Heart left ventricle (tissue), 16 donors: ENCODE results near the gene MCCD1. TPM values are rescaled to one million over a fixed set of nuclear protein-coding genes. Genes with fewer than 3 reads are reported as not detected.
"Not testable (repeated sequence)": the region's sequence is repeated elsewhere in the genome, so short reads cannot be mapped to it uniquely, and the experiment has no call there.

Experiments
- ATAC-seq, 4 donors: fragments of 200-7000 bp; cut with Tn5 transposase; one replicate each; pipeline ENCODE4 v1.9.1; 2020 to 2022; ENCODE audit warnings: moderate library complexity in 4 of 4, mild to moderate bottlenecking in 3 of 4, moderate number of reproducible peaks in 1 of 4
- DNase-seq, 5 donors: peaks; one replicate each; pipeline ENCODE4 v3.0.0-alpha.2; 2020
- H3K27ac ChIP-seq, 12 donors: fragments of 200-600 bp; sonication (generic) in 4 of 12; one replicate each; pipeline versions ENCODE4 v1.5.0 to v1.8.0; 2016 to 2022; ENCODE audit warnings: mild to moderate bottlenecking in 2 of 12
- H3K27me3 ChIP-seq, 9 donors: fragments of 200-600 bp; sonication (generic) in 2 of 9; one replicate each; pipeline versions ENCODE4 v1.5.1 to v1.8.0; 2016 to 2022; ENCODE audit warnings: mild to moderate bottlenecking in 3 of 9
- H3K36me3 ChIP-seq, 9 donors: fragments of 200-600 bp; sonication (generic) in 2 of 9; one replicate each; pipeline versions ENCODE4 v1.5.0 to v1.8.0; 2018 to 2022; ENCODE audit warnings: mild to moderate bottlenecking in 2 of 9
- H3K4me1 ChIP-seq, 12 donors: fragments of 200-600 bp; sonication (generic) in 4 of 12; one replicate each; pipeline versions ENCODE4 v1.5.0 to v1.8.0; 2016 to 2022; ENCODE audit warnings: mild to moderate bottlenecking in 3 of 12
- H3K4me3 ChIP-seq, 12 donors: fragments of 200-600 bp; sonication (generic) in 4 of 12; one replicate each; pipeline versions ENCODE4 v1.5.0 to v1.8.0; 2017 to 2022; ENCODE audit warnings: mild to moderate bottlenecking in 9 of 12, moderate library complexity in 4 of 12
- H3K9me3 ChIP-seq, 12 donors: fragments of 200-600 bp; sonication (generic) in 4 of 12; one replicate each; pipeline versions ENCODE4 v1.5.0 to v1.8.0; 2016 to 2022; ENCODE audit warnings: mild to moderate bottlenecking in 1 of 12
- POLR2A ChIP-seq, 2 donors: fragments of 450-650 bp; IDR thresholded peaks; one replicate each; pipeline ENCODE4 v1.6.1; 2017; ENCODE audit warnings: antibody characterized with exemption in 2 of 2, mild to moderate bottlenecking in 2 of 2, moderate library complexity in 2 of 2
- WGBS, 4 donors: extraction: QIAGEN DNeasy Blood & Tissue Kit in 2 of 4; methylation state at CpG; one replicate each; pipeline versions ENCODE4 v1.1.5 to v1.1.7; 2013 to 2018; 5-methylcytosine and 5-hydroxymethylcytosine counted together
- intact Hi-C, 10 donors: fragments of 100-400 bp; cut with DNase I; formaldehyde crosslinking; loops; one replicate each; pipeline versions ENCODE4 v1.11.1 to v1.14.2; 2022
- polyA plus RNA-seq, 2 donors: library from polyadenylated mRNA; stranded (reverse); fragments of 200-250 nt; gene quantifications; one replicate each; pipeline ENCODE4 v1.2.3, GENCODE V29; 2013
- total RNA-seq, 9 donors: library from RNA; depleted of rRNA in 2 of 9; stranded (reverse); fragments of >200 nt in 2 of 9; fragmentation: NEBNext Ultra II Directional in 3 of 9; extraction: Animal tissue kit (Norgen Biotek cat#: 25700) in 3 of 9; gene quantifications; one replicate each; pipeline versions ENCODE4 v1.1.0 to v1.2.4, GENCODE V29; 2016 to 2023
- TF ChIP-seq, protein P1 (sequence below), 12 donors: fragments of 200-600 bp; sonication (generic) in 4 of 12; IDR thresholded peaks; one replicate each; pipeline versions ENCODE4 v1.5.0 to v1.8.0; 2018 to 2022; ENCODE audit warnings: antibody characterized with exemption in 12 of 12, mild to moderate bottlenecking in 5 of 12
- donor health status: ischemic (EF 13 %, LVEDD 7.1; RV severe dilation, severe dysfunction).
- donor health status: healthy with polysubstance abuse.
- donor health status: DM: no; HTN: yes; CAD: no.
- donor health status: DM: no; HTN: no; CAD: no.
- donor health status: ischemic (EF 25% LVEDD 6.9; RV normal size, moderate dysfunction).
- donor health status: ischemic (EF 25% LVEDD 5.7; RV mildly dilated, moderate dysfunction).
- donor health status: healthy.
- donor health status: DM: yes; HTN: yes; CAD: no.
- donor health status: ischemic (EF 35%, LVEDD 5.7; RV mildly dilated, moderate dysfunction).
- donor health status: nonischemic (EF 11% LVEDD 7.7; RV severe dilation, severe dysfunction).
- donor health status: DM: yes; HTN: yes; CAD: no.
- donor health status: PGD.
- donor health status: ischemic (EF 29% LVEDD 5.4; RV normal size, mild dysfunction).
- donor health status: nonischemic (EF 23%, LVEDD 6.1; RV moderate dilation, normal function).

Gene MCCD1
- total and polyA plus RNA-seq, 11 donors: not detected

DNA sequence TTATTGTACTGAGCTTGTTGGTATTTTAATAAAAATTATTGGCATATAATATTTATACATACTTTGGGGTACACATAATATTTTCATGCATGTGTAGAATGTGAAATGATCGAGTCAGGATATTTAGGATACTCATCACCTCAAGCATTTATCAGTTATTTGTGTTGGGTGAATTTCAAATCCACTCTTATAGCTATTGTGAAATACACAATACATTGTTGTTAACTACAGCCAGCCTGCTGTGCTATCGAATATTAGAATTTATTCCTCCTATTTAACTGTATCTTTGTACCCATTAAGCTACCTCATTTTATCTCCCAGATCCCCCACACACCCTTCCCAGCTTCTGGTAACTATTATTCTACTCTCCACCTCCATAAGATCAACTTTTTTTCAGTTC is 45.4 kb upstream of the MCCD1 start:
- H3K4me3 ChIP-seq: no peak overlapping the region
- H3K27ac ChIP-seq: no peak overlapping the region
- no peak for TF ChIP-seq POLR2A (IDR thresholded peaks at IDR 0.05)
- H3K4me1 ChIP-seq: no peaks in the 10 kb centered on the region
- H3K27me3 ChIP-seq: no peaks in the 10 kb centered on the region
- intact Hi-C loops: no loop called here
- DNase-seq (no peak), ATAC-seq (no peak)
- WGBS, 4 donors: 66 to 82% (median 78%) methylated on average over 2 of the region's 2 CpGs
- H3K9me3 ChIP-seq: no peaks in the 10 kb centered on the region
- no peaks in the 10 kb centered on the region for H3K36me3 ChIP-seq

DNA sequence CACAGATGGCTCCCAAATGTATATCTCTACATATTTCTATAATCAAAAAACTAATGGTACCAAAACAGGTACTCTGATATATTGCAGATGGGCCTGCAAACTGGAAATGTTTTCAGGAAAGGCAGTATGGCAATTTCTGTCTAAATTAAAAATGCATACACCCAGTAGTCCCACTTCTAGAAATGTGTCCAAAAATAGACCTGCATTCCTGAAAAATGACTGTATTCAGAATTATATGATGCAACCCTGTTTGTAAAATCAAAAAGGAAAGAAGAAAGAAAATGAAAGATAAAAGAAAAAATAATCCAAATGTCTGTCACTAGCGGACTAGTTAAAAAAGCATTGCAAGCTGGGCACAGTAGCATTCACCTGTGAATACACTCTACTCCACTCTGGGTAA is 43.7 kb upstream of the MCCD1 start:
- DNase-seq: no peak
- H3K27me3 ChIP-seq: peaks cover 0 to 4% (median 0%) of the 10 kb centered on the region in 9 donors
- WGBS, 4 donors: 67 to 89% (median 76%) methylated on average over 1 of the region's 1 CpG
- intact Hi-C loops: loop anchor here in 3 of 10 donors (5.0 kb wide), 3 partner anchors 88 to 98 kb away; no protein-coding TSS in a partner anchor
- ATAC-seq: no peak
- no peak overlapping the region for H3K27ac ChIP-seq
- no peaks in the 10 kb centered on the region for H3K36me3 ChIP-seq
- H3K4me1 ChIP-seq: no peaks in the 10 kb centered on the region
- TF ChIP-seq POLR2A (IDR thresholded peaks at IDR 0.05): no peak
- TF ChIP-seq, protein P1, sequence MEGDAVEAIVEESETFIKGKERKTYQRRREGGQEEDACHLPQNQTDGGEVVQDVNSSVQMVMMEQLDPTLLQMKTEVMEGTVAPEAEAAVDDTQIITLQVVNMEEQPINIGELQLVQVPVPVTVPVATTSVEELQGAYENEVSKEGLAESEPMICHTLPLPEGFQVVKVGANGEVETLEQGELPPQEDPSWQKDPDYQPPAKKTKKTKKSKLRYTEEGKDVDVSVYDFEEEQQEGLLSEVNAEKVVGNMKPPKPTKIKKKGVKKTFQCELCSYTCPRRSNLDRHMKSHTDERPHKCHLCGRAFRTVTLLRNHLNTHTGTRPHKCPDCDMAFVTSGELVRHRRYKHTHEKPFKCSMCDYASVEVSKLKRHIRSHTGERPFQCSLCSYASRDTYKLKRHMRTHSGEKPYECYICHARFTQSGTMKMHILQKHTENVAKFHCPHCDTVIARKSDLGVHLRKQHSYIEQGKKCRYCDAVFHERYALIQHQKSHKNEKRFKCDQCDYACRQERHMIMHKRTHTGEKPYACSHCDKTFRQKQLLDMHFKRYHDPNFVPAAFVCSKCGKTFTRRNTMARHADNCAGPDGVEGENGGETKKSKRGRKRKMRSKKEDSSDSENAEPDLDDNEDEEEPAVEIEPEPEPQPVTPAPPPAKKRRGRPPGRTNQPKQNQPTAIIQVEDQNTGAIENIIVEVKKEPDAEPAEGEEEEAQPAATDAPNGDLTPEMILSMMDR (IDR thresholded peaks at IDR 0.05): no peak
- no peak overlapping the region for H3K4me3 ChIP-seq
- no peaks in the 10 kb centered on the region for H3K9me3 ChIP-seq

DNA sequence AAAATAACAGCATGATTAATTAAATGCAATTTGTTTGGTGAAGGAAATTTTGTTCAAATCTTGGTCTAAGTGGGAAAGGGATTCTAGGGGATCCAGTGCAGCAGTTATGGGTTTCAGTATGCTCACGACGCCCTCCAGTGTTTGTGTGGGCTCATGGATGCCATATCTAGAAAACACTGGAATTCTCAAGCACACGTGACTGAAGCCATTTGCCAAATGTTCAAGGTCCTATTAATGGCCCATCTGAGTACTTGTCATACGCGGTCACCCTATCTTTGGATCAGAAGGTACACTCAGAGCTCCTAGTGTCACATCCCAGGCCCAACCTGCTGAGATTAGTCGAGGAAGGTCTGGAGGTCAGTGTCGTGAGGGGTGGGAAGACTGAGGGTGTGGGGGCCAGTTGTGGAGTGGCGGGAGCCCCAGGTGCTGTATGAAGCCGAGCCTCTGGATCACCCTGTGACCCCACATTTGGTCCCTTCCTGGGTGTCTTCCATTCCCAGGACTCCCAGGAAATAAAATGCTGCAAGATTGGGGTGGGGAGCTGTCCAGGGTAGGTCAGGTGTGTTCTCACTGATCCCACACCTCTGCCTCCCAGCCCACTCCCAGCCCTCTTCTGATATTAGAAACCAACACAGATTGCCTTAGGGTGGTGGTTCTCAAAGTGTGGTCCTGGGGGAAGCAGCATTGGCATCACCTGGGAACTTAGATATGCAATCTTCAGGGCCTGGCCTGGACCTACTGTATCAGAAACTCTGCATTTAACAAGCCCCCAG is 42.5 kb upstream of the MCCD1 start:
- intact Hi-C loops: loop anchor here in 3 of 10 donors (5.0 kb wide), 3 partner anchors 89 to 99 kb away; no protein-coding TSS in a partner anchor
- H3K27me3 ChIP-seq, DNase-seq, H3K9me3 ChIP-seq, H3K4me1 ChIP-seq, H3K4me3 ChIP-seq, H3K27ac ChIP-seq, H3K36me3 ChIP-seq: not testable (repeated sequence)
- WGBS, 4 donors: 17% methylated on average over 2 of the region's 9 CpGs; no CpG with 5 or more reads in 3 of the 4 donors
- ATAC-seq: peak in 3 of 4 donors; percentile 65 to 81 (median 76)

DNA sequence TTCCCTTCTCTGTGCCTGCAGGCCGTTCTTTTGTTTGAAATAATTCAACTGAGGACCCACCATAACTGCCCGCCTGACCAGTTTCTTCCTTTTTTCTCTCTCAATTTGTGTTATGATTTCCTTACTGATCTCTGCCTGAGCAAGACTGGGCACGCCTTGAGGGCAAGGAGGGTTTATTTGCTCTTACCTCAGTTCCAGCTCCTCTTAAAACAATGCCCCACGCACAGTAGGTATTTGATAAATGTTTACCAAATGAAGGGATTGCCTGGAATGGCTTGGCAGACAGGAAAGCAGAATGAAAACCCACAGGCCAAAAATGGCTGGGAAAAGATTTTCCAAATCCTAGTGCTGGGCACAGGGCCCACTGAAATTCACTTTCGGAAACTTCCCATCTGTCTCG is 41.1 kb upstream of the MCCD1 start:
- intact Hi-C loops: loop anchor here in 3 of 10 donors (5.0 kb wide), 3 partner anchors 90 to 100 kb away; no protein-coding TSS in a partner anchor
- H3K4me1 ChIP-seq, DNase-seq, ATAC-seq, H3K9me3 ChIP-seq, H3K36me3 ChIP-seq, H3K4me3 ChIP-seq, H3K27me3 ChIP-seq, H3K27ac ChIP-seq: not testable (repeated sequence)
- 83 to 91% (median 87%) methylated on average over 6 of the region's 6 CpGs for WGBS, 4 donors

DNA sequence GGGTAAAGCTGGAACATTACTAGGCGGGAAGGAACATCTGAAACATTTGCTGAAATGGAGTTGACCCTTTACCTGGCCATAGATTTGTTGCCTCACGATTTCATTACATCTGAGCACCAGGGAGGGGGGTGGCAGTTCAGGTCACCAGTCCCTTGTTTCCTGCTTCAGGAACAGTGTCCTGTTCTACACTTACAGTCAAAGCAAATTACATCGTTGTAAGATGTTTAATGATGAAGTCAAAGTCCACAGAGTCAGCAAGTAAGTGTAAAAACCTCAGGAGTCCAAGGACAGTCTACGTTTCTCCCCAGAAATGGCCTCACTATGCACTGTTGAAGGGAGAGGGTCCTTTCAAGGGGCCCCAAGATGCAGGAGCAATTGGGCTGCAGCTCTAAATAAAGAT is 39.7 kb upstream of the MCCD1 start:
- Histone ChIP-seq H3K36me3 (no peaks in the 10 kb centered on the region), H3K4me3 (no peak overlapping the region), H3K9me3 (no peaks in the 10 kb centered on the region), H3K4me1 (peaks cover 0 to 20% (median 6%) of the 10 kb centered on the region in 12 donors), H3K27me3 (peaks cover 0 to 5% (median 0%) of the 10 kb centered on the region in 9 donors), H3K27ac (no peak overlapping the region)
- ATAC-seq: no peak
- intact Hi-C loops: loop anchor here in 3 of 10 donors (5.0 kb wide), 3 partner anchors 92 to 102 kb away; no protein-coding TSS in a partner anchor
- no peak for DNase-seq
- TF ChIP-seq POLR2A (IDR thresholded peaks at IDR 0.05): no peak
- TF ChIP-seq, protein P1 (IDR thresholded peaks at IDR 0.05): no peak
- 77 to 87% (median 81%) methylated on average over 4 of the region's 4 CpGs for WGBS, 4 donors
